Loucy (cell line): ENCODE results near the gene ARVCF.

ENCODE experiments used
- EZH2phosphoT487 ChIP-seq: fragments of 200-600 bp; IDR thresholded peaks from 2 replicates; pipeline ENCODE4 v1.6.1; 2018; ENCODE audit warnings: antibody characterized with exemption, mild to moderate bottlenecking, moderate library complexity, borderline replicate concordance
- TF ChIP-seq, protein P1 (sequence below): fragments of 200-600 bp; sonication (generic); conservative IDR thresholded peaks from 2 replicates; pipeline ENCODE4 v1.5.1; 2014; ENCODE audit warnings: mild to moderate bottlenecking, antibody characterized with exemption, low read length

DNA sequence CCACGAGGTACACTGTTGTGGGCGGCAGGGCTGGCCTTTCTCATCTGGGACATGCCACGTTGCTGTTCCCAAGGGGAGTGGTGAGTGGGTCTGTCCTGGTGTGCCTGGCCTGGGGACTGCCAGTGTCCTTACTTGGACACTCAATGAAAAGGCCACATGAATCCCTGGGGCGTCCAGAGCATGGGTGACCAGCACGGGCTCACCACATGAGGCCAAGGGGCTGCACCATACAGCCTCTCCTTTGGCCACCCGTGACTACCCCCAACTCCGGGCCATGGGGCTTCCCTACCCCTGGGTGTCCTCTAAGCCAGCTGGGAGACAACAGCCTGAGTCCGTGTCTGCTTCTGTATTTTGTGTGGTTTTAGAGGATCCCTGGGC lies 54.8 kb downstream of the ARVCF start:
- TF ChIP-seq EZH2phosphoT487 = no peak
- TF ChIP-seq, protein P1, sequence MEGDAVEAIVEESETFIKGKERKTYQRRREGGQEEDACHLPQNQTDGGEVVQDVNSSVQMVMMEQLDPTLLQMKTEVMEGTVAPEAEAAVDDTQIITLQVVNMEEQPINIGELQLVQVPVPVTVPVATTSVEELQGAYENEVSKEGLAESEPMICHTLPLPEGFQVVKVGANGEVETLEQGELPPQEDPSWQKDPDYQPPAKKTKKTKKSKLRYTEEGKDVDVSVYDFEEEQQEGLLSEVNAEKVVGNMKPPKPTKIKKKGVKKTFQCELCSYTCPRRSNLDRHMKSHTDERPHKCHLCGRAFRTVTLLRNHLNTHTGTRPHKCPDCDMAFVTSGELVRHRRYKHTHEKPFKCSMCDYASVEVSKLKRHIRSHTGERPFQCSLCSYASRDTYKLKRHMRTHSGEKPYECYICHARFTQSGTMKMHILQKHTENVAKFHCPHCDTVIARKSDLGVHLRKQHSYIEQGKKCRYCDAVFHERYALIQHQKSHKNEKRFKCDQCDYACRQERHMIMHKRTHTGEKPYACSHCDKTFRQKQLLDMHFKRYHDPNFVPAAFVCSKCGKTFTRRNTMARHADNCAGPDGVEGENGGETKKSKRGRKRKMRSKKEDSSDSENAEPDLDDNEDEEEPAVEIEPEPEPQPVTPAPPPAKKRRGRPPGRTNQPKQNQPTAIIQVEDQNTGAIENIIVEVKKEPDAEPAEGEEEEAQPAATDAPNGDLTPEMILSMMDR = no peak
